Kidney (tissue), 14 donors: ENCODE measurements around the gene UPB1. TPM values are rescaled to one million over a fixed set of nuclear protein-coding genes. Genes with fewer than 3 reads are reported as not detected.

ENCODE experiments used
- DNase-seq, 5 donors: peaks; one replicate each; pipeline ENCODE4 v3.0.0-alpha.2; 2013 to 2020
- FAIRE-seq: peaks from 2 replicates; lab custom pipeline; 2012; peaks lifted over from hg19 to GRCh38; lab: Jason Lieb, UNC
- H3K27ac ChIP-seq, 2 donors: one replicate each; pipeline ENCODE4 v1.7.0; 2013; ENCODE audit warnings: low read depth in 2 of 2, low read length in 2 of 2, inconsistent platforms in 1 of 2
- H3K27me3 ChIP-seq: one replicate; pipeline ENCODE4 v1.7.1; 2013; ENCODE audit warnings: low read length, inconsistent platforms; ENCODE audit not compliant: control insufficient read depth, insufficient read depth
- H3K36me3 ChIP-seq, 3 donors: one replicate each; pipeline versions ENCODE4 v1.7.0 to v1.7.1; 2013; ENCODE audit warnings: low read length in 3 of 3, control low read depth in 1 of 3, inconsistent platforms in 1 of 3; ENCODE audit not compliant: insufficient read depth in 3 of 3, control insufficient read depth in 2 of 3
- H3K4me1 ChIP-seq, 3 donors: one replicate each; pipeline versions ENCODE4 v1.7.0 to v1.7.1; 2013; ENCODE audit warnings: low read length in 3 of 3, inconsistent platforms in 1 of 3, low read depth in 1 of 3; ENCODE audit not compliant: control insufficient read depth in 2 of 3, insufficient read depth in 2 of 3
- H3K4me3 ChIP-seq, 3 donors: one replicate each; pipeline versions ENCODE4 v1.7.0 to v1.8.1; 2013; ENCODE audit warnings: low read length in 3 of 3, control low read depth in 1 of 3, inconsistent platforms in 1 of 3
- H3K9ac ChIP-seq, 3 donors: one replicate each; pipeline versions ENCODE4 v1.7.0 to v1.7.1; 2013; ENCODE audit warnings: low read length in 3 of 3, control low read depth in 1 of 3, inconsistent platforms in 1 of 3
- H3K9me3 ChIP-seq, 3 donors: one replicate each; pipeline versions ENCODE4 v1.7.0 to v1.7.1; 2013; ENCODE audit warnings: low read length in 3 of 3, control low read depth in 1 of 3, inconsistent platforms in 1 of 3; ENCODE audit not compliant: control insufficient read depth in 2 of 3, insufficient read depth in 1 of 3
- intact Hi-C: fragments of 100-400 bp; cut with DNase I; formaldehyde crosslinking; loops from one replicate; pipeline ENCODE4 v1.11.1; 2022
- polyA plus RNA-seq: library from polyadenylated mRNA; stranded (reverse); fragments of 350-450 nt; fragmentation: Illumina TruSeq; extraction: RNeasy Lipid Tissue Mini Kit (QIAGEN cat#74804); gene quantifications from one replicate; pipeline ENCODE4 v1.2.3, GENCODE V29; 2014; ENCODE audit warnings: low read depth, low replicate concordance; ENCODE audit not compliant: insufficient read depth
- total RNA-seq: library from RNA; stranded (reverse); fragmentation: NEBNext Ultra II Directional; extraction: Animal tissue kit (Norgen Biotek cat#: 25700); gene quantifications from one replicate; pipeline ENCODE4 v1.2.1, GENCODE V29; 2021
- TF ChIP-seq, protein P1 (sequence below): IDR thresholded peaks from 3 replicates; pipeline ENCODE4 v1.5.1; 2012; ENCODE audit warnings: mild to moderate bottlenecking, moderate library complexity, borderline replicate concordance; ENCODE audit not compliant: insufficient read depth; ENCODE audit errors: extremely low read depth
- donor health status: control.
- donor health status: control.
- donor health status: control.
- donor health status: control.
- donor health status: control.
- donor health status: DM: yes; HTN: yes; CAD: no.
- donor health status: Normal renal cell carcinoma (clear cell type).

UPB1 gene
- total and polyA plus RNA-seq, 2 donors from 2014 or later, result 1.0 to 64.6 TPM

DNA sequence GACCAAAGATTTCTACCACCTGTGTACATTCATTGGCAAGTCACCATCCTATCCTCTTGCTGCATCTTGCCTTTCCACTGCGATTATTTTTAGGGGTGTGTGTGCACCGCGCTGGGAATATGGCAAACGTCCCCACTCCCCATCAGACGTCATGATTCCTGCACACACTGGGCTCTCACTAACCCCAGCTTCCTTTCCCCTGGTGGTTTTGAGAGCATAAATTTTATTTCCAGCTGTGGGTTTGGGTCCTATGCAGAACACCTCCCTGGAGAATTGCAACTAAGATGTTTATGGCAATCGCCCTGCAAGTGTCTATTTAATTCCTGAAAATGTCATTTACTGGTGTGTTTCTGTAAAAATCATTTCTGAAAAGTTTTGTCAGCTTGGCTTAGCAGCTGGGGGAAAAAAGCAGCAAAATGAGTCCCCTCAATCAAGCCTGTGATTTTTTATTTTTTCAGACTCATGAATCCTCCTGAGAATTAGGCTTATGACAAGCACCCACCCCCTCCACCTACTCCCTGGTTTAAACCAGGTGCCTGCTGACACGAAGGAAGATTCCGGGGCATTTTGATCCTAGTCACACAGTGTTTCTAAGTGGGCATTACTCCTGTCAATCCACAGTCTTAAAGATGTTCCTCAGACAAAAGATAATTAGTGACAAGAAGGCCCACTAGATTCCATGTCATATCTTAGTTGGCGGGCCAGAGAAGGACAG is 23.8 kb downstream of the UPB1 start:
- H3K27ac ChIP-seq, result no peak overlapping the region
- no peak overlapping the region for H3K9ac ChIP-seq
- no peaks in the 10 kb centered on the region for H3K27me3 ChIP-seq
- H3K36me3 ChIP-seq, result peaks cover 0 to 17% (median under 1%) of the 10 kb centered on the region in 3 donors
- TF ChIP-seq, protein P1, sequence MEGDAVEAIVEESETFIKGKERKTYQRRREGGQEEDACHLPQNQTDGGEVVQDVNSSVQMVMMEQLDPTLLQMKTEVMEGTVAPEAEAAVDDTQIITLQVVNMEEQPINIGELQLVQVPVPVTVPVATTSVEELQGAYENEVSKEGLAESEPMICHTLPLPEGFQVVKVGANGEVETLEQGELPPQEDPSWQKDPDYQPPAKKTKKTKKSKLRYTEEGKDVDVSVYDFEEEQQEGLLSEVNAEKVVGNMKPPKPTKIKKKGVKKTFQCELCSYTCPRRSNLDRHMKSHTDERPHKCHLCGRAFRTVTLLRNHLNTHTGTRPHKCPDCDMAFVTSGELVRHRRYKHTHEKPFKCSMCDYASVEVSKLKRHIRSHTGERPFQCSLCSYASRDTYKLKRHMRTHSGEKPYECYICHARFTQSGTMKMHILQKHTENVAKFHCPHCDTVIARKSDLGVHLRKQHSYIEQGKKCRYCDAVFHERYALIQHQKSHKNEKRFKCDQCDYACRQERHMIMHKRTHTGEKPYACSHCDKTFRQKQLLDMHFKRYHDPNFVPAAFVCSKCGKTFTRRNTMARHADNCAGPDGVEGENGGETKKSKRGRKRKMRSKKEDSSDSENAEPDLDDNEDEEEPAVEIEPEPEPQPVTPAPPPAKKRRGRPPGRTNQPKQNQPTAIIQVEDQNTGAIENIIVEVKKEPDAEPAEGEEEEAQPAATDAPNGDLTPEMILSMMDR, result no peak
- intact Hi-C loops, result no loop called here
- no peak for FAIRE-seq
- no peaks in the 10 kb centered on the region for H3K9me3 ChIP-seq
- H3K4me1 ChIP-seq, result peaks cover 0 to 14% (median 0%) of the 10 kb centered on the region in 3 donors
- no peak for DNase-seq
- no peak overlapping the region for H3K4me3 ChIP-seq

DNA sequence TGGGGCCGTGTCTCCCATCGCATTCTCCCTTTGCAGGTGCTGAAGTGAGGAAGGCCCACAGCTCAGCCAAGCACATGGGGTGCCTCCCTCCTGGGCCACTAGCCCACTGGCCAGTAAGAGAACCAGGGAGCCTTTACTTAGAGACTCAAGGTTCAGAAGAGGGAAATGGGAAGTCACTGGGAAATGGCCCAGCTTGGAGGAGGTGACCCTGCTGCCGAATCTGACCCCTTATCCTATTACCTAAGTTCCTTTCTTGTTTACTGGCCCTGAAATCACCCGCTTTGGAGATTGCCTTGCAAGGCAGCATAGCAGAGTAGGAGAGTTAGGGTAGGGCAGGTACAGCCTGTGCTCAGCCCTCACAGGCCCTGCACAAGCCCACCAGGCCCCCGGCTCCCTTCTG is 24.4 kb downstream of the UPB1 start:
- intact Hi-C loops, result no loop called here
- TF ChIP-seq, protein P1, result no peak
- Histone ChIP-seq H3K9me3 (no peaks in the 10 kb centered on the region), H3K4me3 (no peak overlapping the region), H3K4me1 (peaks cover 0 to 12% (median 0%) of the 10 kb centered on the region in 3 donors), H3K36me3 (peaks cover 0 to 17% (median 0%) of the 10 kb centered on the region in 3 donors), H3K27me3 (no peaks in the 10 kb centered on the region), H3K27ac (no peak overlapping the region), H3K9ac (no peak overlapping the region)
- FAIRE-seq (no peak), DNase-seq (no peak)

DNA sequence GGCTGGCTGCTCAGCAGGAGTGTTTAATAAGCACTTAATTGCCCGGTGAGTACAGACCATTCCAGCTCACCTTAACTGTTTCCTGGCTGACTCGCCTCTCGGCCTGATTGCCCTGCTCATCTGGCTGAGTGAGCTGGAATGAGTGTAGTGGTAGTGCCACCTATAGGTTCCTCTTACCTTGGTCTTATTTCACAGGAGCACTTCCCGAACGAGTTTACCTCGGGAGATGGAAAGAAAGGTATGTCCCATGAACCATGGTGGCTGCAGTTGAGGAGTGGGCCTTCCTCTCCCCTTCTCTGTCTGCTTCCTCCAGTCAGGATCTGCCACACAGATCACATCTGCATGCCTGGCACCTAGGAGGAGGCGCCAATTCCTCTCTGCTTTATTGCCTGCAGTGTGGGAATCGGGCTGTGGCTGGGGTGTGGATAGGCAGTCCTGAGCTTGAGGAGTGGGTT is 26.7 kb downstream of the UPB1 start:
- H3K27me3 ChIP-seq, result no peaks in the 10 kb centered on the region
- FAIRE-seq (no peak), DNase-seq (peak; percentile 71 to 93 (median 81))
- peaks cover 0 to 10% (median 2%) of the 10 kb centered on the region in 3 donors for H3K36me3 ChIP-seq
- no peak overlapping the region for H3K9ac ChIP-seq
- peaks cover 0 to 11% (median 0%) of the 10 kb centered on the region in 3 donors for H3K4me1 ChIP-seq
- H3K9me3 ChIP-seq, result no peaks in the 10 kb centered on the region
- intact Hi-C loops, result loop anchor here (10.0 kb wide), 1 partner anchor 197 kb away; no protein-coding TSS in a partner anchor
- H3K27ac ChIP-seq, result no peak overlapping the region
- H3K4me3 ChIP-seq, result no peak overlapping the region
- TF ChIP-seq, protein P1, result peak; percentile 61
